GM08714 (cell line): ENCODE results near the gene COL9A3.
"Not testable (repeated sequence)": the region's sequence is repeated elsewhere in the genome, so short reads cannot be mapped to it uniquely, and the experiment has no call there.

Experiments
- H3K4me3 ChIP-seq: fragments of 200-500 bp; sonication (Bioruptor generic); 2 replicates; pipeline ENCODE4 v1.5.1; 2014; ENCODE audit warnings: mild to moderate bottlenecking, low read length, inconsistent platforms
- ZNF274 ChIP-seq: IDR thresholded peaks from 2 replicates; pipeline ENCODE4 v1.6.1; 2012; ENCODE audit warnings: mild to moderate bottlenecking, low read depth, low read length

Gene COL9A3

GRCh38 chr20:62860924-62861691 lies 44.3 kb downstream of the COL9A3 start:
- no peak for TF ChIP-seq ZNF274
- H3K4me3 ChIP-seq = peak overlapping the region; percentile 70

- TF ChIP-seq ZNF274 = no peak
- peak within 1 kb of the TSS; percentile 70 for H3K4me3 ChIP-seq
Observed at GRCh38 chr20:62861726-62862336, 45.0 kb downstream of the COL9A3 start, which contains the start of gene TCFL5. TCFL5 (minus strand) TSS chr20:62861822; CDS start chr20:62861670, 152 bp downstream.

GRCh38 chr20:62864207-62864606 lies 47.4 kb downstream of the COL9A3 start:
- H3K4me3 ChIP-seq = no peak overlapping the region
- TF ChIP-seq ZNF274 = no peak

GRCh38 chr20:62872184-62872847 lies 55.5 kb downstream of the COL9A3 start:
- no peak overlapping the region for H3K4me3 ChIP-seq
- no peak for TF ChIP-seq ZNF274

GRCh38 chr20:62872862-62873261 lies 56.0 kb downstream of the COL9A3 start:
- TF ChIP-seq ZNF274 = no peak

GRCh38 chr20:62873280-62873679 lies 56.4 kb downstream of the COL9A3 start:
- no peak overlapping the region for H3K4me3 ChIP-seq
- no peak for TF ChIP-seq ZNF274

More at GRCh38 chr20:62872862-62873261, 56.0 kb downstream of the COL9A3 start:
- no peak overlapping the region for H3K4me3 ChIP-seq

GRCh38 chr20:62873681-62874031 lies 56.8 kb downstream of the COL9A3 start:
- not testable (repeated sequence) for H3K4me3 ChIP-seq

- no peak overlapping the region for H3K4me3 ChIP-seq
- TF ChIP-seq ZNF274 = no peak
Observed at GRCh38 chr20:62874964-62875344, 58.1 kb downstream of the COL9A3 start.

GRCh38 chr20:62875419-62876361 lies 58.8 kb downstream of the COL9A3 start:
- H3K4me3 ChIP-seq = no peak overlapping the region
- no peak for TF ChIP-seq ZNF274

GRCh38 chr20:62876501-62876901 lies 59.7 kb downstream of the COL9A3 start:
- no peak for TF ChIP-seq ZNF274
- no peak overlapping the region for H3K4me3 ChIP-seq

GRCh38 chr20:62876902-62877816 lies 60.3 kb downstream of the COL9A3 start:
- no peak overlapping the region for H3K4me3 ChIP-seq
- no peak for TF ChIP-seq ZNF274

GRCh38 chr20:62878244-62879038 lies 61.6 kb downstream of the COL9A3 start:
- no peak for TF ChIP-seq ZNF274
- no peak overlapping the region for H3K4me3 ChIP-seq
